HG03571 (cell line): ENCODE results near the gene PKP4.
"Not testable (repeated sequence)": the region's sequence is repeated elsewhere in the genome, so short reads cannot be mapped to it uniquely, and the experiment has no call there.

Source experiments
- ATAC-seq: cut with Tn5 transposase; IDR thresholded peaks from one replicate; pipeline ENCODE4 v1.9.1; 2021; ENCODE audit not compliant: unreplicated experiment

PKP4 gene

GRCh38 chr2:158671360-158672245, 214.9 kb downstream of the PKP4 start:
- ATAC-seq, result no peak

- ATAC-seq, result no peak
Measured at GRCh38 chr2:158676295-158676694, 219.5 kb downstream of the PKP4 start.

- no peak for ATAC-seq
Measured at GRCh38 chr2:158676696-158677095, 219.9 kb downstream of the PKP4 start.

GRCh38 chr2:158677542-158677941, 220.8 kb downstream of the PKP4 start:
- no peak for ATAC-seq

GRCh38 chr2:158681816-158682215, 225.1 kb downstream of the PKP4 start:
- no peak for ATAC-seq

- ATAC-seq, result no peak
Measured at GRCh38 chr2:158685646-158686045, 228.9 kb downstream of the PKP4 start.

- ATAC-seq, result no peak
Measured at GRCh38 chr2:158686210-158686691, 229.5 kb downstream of the PKP4 start.

GRCh38 chr2:158687315-158687714, 230.6 kb downstream of the PKP4 start:
- ATAC-seq, result no peak

GRCh38 chr2:158688721-158689120, 232.0 kb downstream of the PKP4 start:
- no peak for ATAC-seq

- no peak for ATAC-seq
Measured at GRCh38 chr2:158689391-158689790, 232.6 kb downstream of the PKP4 start.

GRCh38 chr2:158690823-158691222, 234.1 kb downstream of the PKP4 start:
- no peak for ATAC-seq

GRCh38 chr2:158691619-158692018, 234.9 kb downstream of the PKP4 start:
- no peak for ATAC-seq

GRCh38 chr2:158692372-158693103, 235.8 kb downstream of the PKP4 start:
- ATAC-seq, result no peak

GRCh38 chr2:158693476-158693875, 236.7 kb downstream of the PKP4 start:
- no peak for ATAC-seq

GRCh38 chr2:158695305-158695704, 238.6 kb downstream of the PKP4 start:
- no peak for ATAC-seq

GRCh38 chr2:158695744-158696143, 239.0 kb downstream of the PKP4 start:
- not testable (repeated sequence) for ATAC-seq

- ATAC-seq, result no peak
Measured at GRCh38 chr2:158699323-158699722, 242.6 kb downstream of the PKP4 start.

GRCh38 chr2:158701101-158701500, 244.3 kb downstream of the PKP4 start:
- no peak for ATAC-seq

- no peak for ATAC-seq
Measured at GRCh38 chr2:158702740-158703139, 246.0 kb downstream of the PKP4 start.

- ATAC-seq, result not testable (repeated sequence)
Measured at GRCh38 chr2:158704724-158705465, 248.1 kb downstream of the PKP4 start.

GRCh38 chr2:158712791-158713522, 256.2 kb downstream of the PKP4 start:
- no peak for ATAC-seq
